B cell (primary cell): ENCODE results near the gene DNAJC24. TPM values are rescaled to one million over a fixed set of nuclear protein-coding genes. Genes with fewer than 3 reads are reported as not detected.
"Not testable (repeated sequence)": the region's sequence is repeated elsewhere in the genome, so short reads cannot be mapped to it uniquely, and the experiment has no call there.

Source experiments
- ATAC-seq: fragments of 200-7000 bp; cut with Tn5 transposase; one replicate; pipeline ENCODE4 v1.10.0; 2021; ENCODE audit warnings: low read depth, mild to moderate bottlenecking, moderate number of reproducible peaks, moderate library complexity
- CTCF ChIA-PET: fragments of 350-600 bp; sonication (Branson Sonifier 250); formaldehyde crosslinking; loops from one replicate; lab custom pipeline; 2021; ENCODE audit warnings: antibody characterized with exemption, inconsistent platforms; lab: Charles Lee
- POLR2A ChIA-PET: fragments of 350-600 bp; sonication (Branson Sonifier 250); formaldehyde crosslinking; loops from one replicate; lab custom pipeline; 2021; ENCODE audit warnings: antibody characterized with exemption; lab: Charles Lee
- DNase-seq: peaks from one replicate; pipeline ENCODE4 v3.0.0; 2013
- H2AFZ ChIP-seq: 2 replicates; pipeline ENCODE4 v1.6.1; 2012; ENCODE audit warnings: mild to moderate bottlenecking, low read depth, low read length; ENCODE audit not compliant: insufficient read depth, poor library complexity, severe bottlenecking
- H3K27ac ChIP-seq, 2 donors: 1 replicate in 1 of 2; 2 replicates in 1 of 2; pipeline ENCODE4 v1.5.1; 2012 to 2013; ENCODE audit warnings: low read length in 2 of 2, mild to moderate bottlenecking in 2 of 2, moderate library complexity in 1 of 2
- H3K27me3 ChIP-seq, 4 experiments: fragments of 200-600 bp in 1 of 4; sonication (generic) in 1 of 4; replicated peaks in 1 of 4; 1 replicate in 2 of 4; 2 replicates in 2 of 4; pipeline versions ENCODE4 v1.6.1 to v1.7.0; 2013 to 2016; ENCODE audit warnings: low read length in 3 of 4, mild to moderate bottlenecking in 2 of 4, mixed read lengths in 1 of 4, moderate library complexity in 1 of 4; ENCODE audit not compliant: insufficient read depth in 4 of 4, control insufficient read depth in 3 of 4; ENCODE audit errors: control extremely low read depth in 1 of 4
- H3K36me3 ChIP-seq, 2 experiments: replicated peaks in 1 of 2; 1 replicate in 1 of 2; 2 replicates in 1 of 2; pipeline versions ENCODE4 v1.6.1 to v1.7.1; 2013; ENCODE audit warnings: low read length in 1 of 2; ENCODE audit not compliant: insufficient read depth in 2 of 2, control insufficient read depth in 1 of 2; ENCODE audit errors: control extremely low read depth in 1 of 2, extremely low read depth in 1 of 2
- H3K4me1 ChIP-seq, 2 donors: fragments of 200-600 bp in 1 of 2; sonication (generic) in 1 of 2; 1 replicate in 1 of 2; 2 replicates in 1 of 2; pipeline versions ENCODE4 v1.5.1 to v1.6.1; 2013 to 2017; ENCODE audit warnings: low read length in 2 of 2; ENCODE audit not compliant: control insufficient read depth in 2 of 2, insufficient read depth in 2 of 2
- H3K4me2 ChIP-seq: replicated peaks from 2 replicates; pipeline ENCODE3; 2012; ENCODE audit warnings: mild to moderate bottlenecking, low read depth, low read length; ENCODE audit not compliant: poor library complexity, severe bottlenecking
- H3K4me3 ChIP-seq, 5 experiments: fragments of 200-600 bp in 1 of 5; sonication (generic) in 1 of 5; 1 replicate in 3 of 5; 2 replicates in 2 of 5; pipeline versions ENCODE4 v1.5.1 to v1.7.0; 2011 to 2016; ENCODE audit warnings: low read length in 4 of 5, mild to moderate bottlenecking in 4 of 5, low read depth in 2 of 5, control low read depth in 1 of 5, moderate library complexity in 1 of 5; ENCODE audit not compliant: insufficient read depth in 1 of 5; ENCODE audit errors: control extremely low read depth in 1 of 5, extremely low read depth in 1 of 5
- H3K79me2 ChIP-seq: fragments of 200-600 bp; sonication (generic); one replicate; pipeline ENCODE4 v1.6.0; 2016; ENCODE audit warnings: low read length; ENCODE audit not compliant: control insufficient read depth, insufficient read depth
- H3K9ac ChIP-seq: fragments of 200-600 bp; sonication (generic); 2 replicates; pipeline ENCODE4 v1.6.1; 2017; ENCODE audit warnings: mild to moderate bottlenecking, low read length, moderate library complexity
- H3K9me3 ChIP-seq, 3 donors: one replicate each; pipeline versions ENCODE4 v1.6.1 to v1.7.1; 2013; ENCODE audit warnings: low read length in 2 of 3; ENCODE audit not compliant: control insufficient read depth in 2 of 3, insufficient read depth in 1 of 3; ENCODE audit errors: control extremely low read depth in 1 of 3
- H4K20me1 ChIP-seq: 2 replicates; pipeline ENCODE4 v1.6.0; 2012; ENCODE audit warnings: mild to moderate bottlenecking, low read length; ENCODE audit not compliant: insufficient read depth, control insufficient read depth, poor library complexity, severe bottlenecking
- H3K27ac Mint-ChIP-seq: one replicate; pipeline ENCODE4 v1.8.0; 2021; ENCODE audit warnings: mixed read lengths
- H3K27me3 Mint-ChIP-seq: one replicate; pipeline ENCODE4 v1.8.0; 2021; ENCODE audit warnings: mixed read lengths
- H3K4me1 Mint-ChIP-seq: one replicate; pipeline ENCODE4 v1.8.0; 2021; ENCODE audit warnings: mixed read lengths
- H3K4me3 Mint-ChIP-seq: one replicate; pipeline ENCODE4 v1.8.0; 2021; ENCODE audit warnings: mixed read lengths
- H3K9me3 Mint-ChIP-seq: one replicate; pipeline ENCODE4 v1.8.0; 2022; ENCODE audit warnings: mixed read lengths; ENCODE audit not compliant: insufficient read depth
- CTCF ChIP-seq: fragments of 200-600 bp; IDR thresholded peaks from one replicate; pipeline ENCODE4 v1.8.0; 2022; ENCODE audit warnings: antibody characterized with exemption, mild to moderate bottlenecking
- EZH2 ChIP-seq: IDR thresholded peaks from 2 replicates; pipeline ENCODE4 v1.6.1; 2012; ENCODE audit warnings: borderline replicate concordance, low read depth, mild to moderate bottlenecking, moderate library complexity, low read length; ENCODE audit not compliant: insufficient read depth, poor library complexity, severe bottlenecking
- WGBS: methylation state at CpG from one replicate; pipeline ENCODE4 v1.1.5; 2013; ENCODE audit warnings: missing lambda C conversion rate; ENCODE audit not compliant: insufficient coverage; 5-methylcytosine and 5-hydroxymethylcytosine counted together
- intact Hi-C: fragments of 100-400 bp; cut with micrococcal nuclease; formaldehyde crosslinking; loops from one replicate; pipeline ENCODE4 v1.10.0; 2022
- polyA minus RNA-seq: library from RNA; depleted of rRNA, polyadenylated mRNA; stranded (reverse); fragments of >200 nt; gene quantifications from 2 replicates; pipeline ENCODE4 v1.2.3, GENCODE V29; 2012
- polyA plus RNA-seq: library from polyadenylated mRNA; depleted of rRNA; stranded (reverse); fragments of >200 nt; gene quantifications from 2 replicates; pipeline ENCODE4 v1.2.3, GENCODE V29; 2012
- total RNA-seq, 2 donors: library from RNA; stranded (reverse); fragments of 120-200 nt in 1 of 2; gene quantifications; 1 replicate in 1 of 2; 2 replicates in 1 of 2; pipeline versions ENCODE4 v1.2.3 to v1.2.4, GENCODE V29; 2013 to 2022

The DNAJC24 gene
- total RNA-seq (24.6 and 31.3 TPM in 2 replicates), polyA plus RNA-seq (10.7 and 10.9 TPM in 2 replicates), polyA minus RNA-seq (5.4 and 6.6 TPM in 2 replicates)
- 28.6 TPM for total RNA-seq (2013)

- CTCF ChIA-PET, result interaction anchor here (1.0 kb wide), 1 partner anchor 638 kb away, joined by 3 read pairs; no protein-coding TSS in a partner anchor
- peaks cover 36% of the 10 kb centered on the region for H3K79me2 ChIP-seq
- no peaks in the 10 kb centered on the region for H4K20me1 ChIP-seq
- ATAC-seq (peak; percentile 96), DNase-seq (peak; percentile 95)
- TF ChIP-seq CTCF, result no peak
- TF ChIP-seq EZH2, result no peak
- H3K9me3 ChIP-seq, result no peaks in the 10 kb centered on the region
- H3K9ac ChIP-seq, result peak within 1 kb of the TSS; percentile 94
- peak within 1 kb of the TSS; percentile 67 to 89 for H3K27ac ChIP-seq
- H2AFZ ChIP-seq, result peak within 1 kb of the TSS; percentile 99
- peak within 1 kb of the TSS; percentile 95 for H3K4me3 Mint-ChIP-seq
- peak within 1 kb of the TSS; percentile 96 for H3K27ac Mint-ChIP-seq
- H3K4me3 ChIP-seq, result peak within 1 kb of the TSS; percentile 67 to 91 (median 82)
- H3K4me1 ChIP-seq, result peaks cover 10% of the 10 kb centered on the region in 2 donors
- peaks cover 0 to 8% (median 0%) of the 10 kb centered on the region in 4 experiments for H3K27me3 ChIP-seq
- POLR2A ChIA-PET, result interaction anchor here (1.0 kb wide), 1 partner anchor 142 kb away, joined by 4 read pairs; no protein-coding TSS in a partner anchor
- H3K27me3 Mint-ChIP-seq, result peaks cover 8% of the 10 kb centered on the region
- WGBS, result under 1% methylated on average over 43 of the region's 53 CpGs
- intact Hi-C loops, result loop anchor here (1.0 to 5.0 kb wide), 3 partner anchors 140 to 1047 kb away; partner anchors contain the start of genes ARL14EP, ELP4 and IMMP1L
- H3K4me1 Mint-ChIP-seq, result peaks cover 31% of the 10 kb centered on the region
- H3K4me2 ChIP-seq, result peak within 1 kb of the TSS; percentile 77
- H3K9me3 Mint-ChIP-seq, result no peaks in the 10 kb centered on the region
- H3K36me3 ChIP-seq, result no peaks in the 10 kb centered on the region
These were observed at the start of gene DNAJC24, which contains the start of gene DCDC1 for GRCh38 chr11:31369348-31370329. Gene DNAJC24 (plus strand): TSS chr11:31369860. CDS start chr11:31370749, 889 bp downstream. Gene DCDC1 (minus strand): TSS chr11:31369739. CDS start chr11:31328280, 41,459 bp downstream.

- H3K9me3 Mint-ChIP-seq, H3K36me3 ChIP-seq, H3K27me3 ChIP-seq, H3K79me2 ChIP-seq, H3K27me3 Mint-ChIP-seq, H3K27ac Mint-ChIP-seq, H3K4me1 ChIP-seq, H3K27ac ChIP-seq, H3K4me2 ChIP-seq, H4K20me1 ChIP-seq, H3K9me3 ChIP-seq, POLR2A ChIA-PET, intact Hi-C loops, DNase-seq, ATAC-seq, CTCF ChIA-PET, H3K9ac ChIP-seq, H3K4me3 ChIP-seq, H3K4me3 Mint-ChIP-seq, H3K4me1 Mint-ChIP-seq, H2AFZ ChIP-seq: not testable (repeated sequence)
- 71% methylated on average over 2 of the region's 15 CpGs for WGBS
These were observed 48.2 kb upstream of the DNAJC24 start for GRCh38 chr11:31321494-31321893.
